Neural cell (in vitro differentiated cells): Measurements from ENCODE around the gene LATS2. TPM values are rescaled to one million over a fixed set of nuclear protein-coding genes. Genes with fewer than 3 reads are reported as not detected.

Experiments
- H2AFZ ChIP-seq: fragments of 200-600, 300-800 bp; sonication (generic), shearing (Covaris generic); 2 replicates; pipeline ENCODE4 v1.6.0; 2014; ENCODE audit warnings: low read depth, mild to moderate bottlenecking, antibody characterized with exemption, low read length, moderate library complexity
- H3F3A ChIP-seq: fragments of 200-600 bp; shearing (Covaris generic); 2 replicates; pipeline ENCODE4 v1.6.1; 2016; ENCODE audit warnings: mild to moderate bottlenecking, moderate library complexity, mixed read lengths, antibody characterized with exemption, low read length; ENCODE audit not compliant: insufficient read depth, poor library complexity, severe bottlenecking
- H3K27ac ChIP-seq: fragments of 200-600, 300-800 bp; sonication (generic), shearing (Covaris generic); 2 replicates; pipeline ENCODE4 v1.5.1; 2014; ENCODE audit warnings: mild to moderate bottlenecking, low read length, moderate library complexity
- H3K27me3 ChIP-seq: fragments of 300-800, 200-600 bp; sonication (generic), shearing (Covaris generic); 2 replicates; pipeline ENCODE4 v1.6.0; 2014; ENCODE audit warnings: mild to moderate bottlenecking, low read depth, low read length, moderate library complexity; ENCODE audit not compliant: insufficient read depth
- H3K36me3 ChIP-seq: fragments of 300-800, 200-600 bp; sonication (generic), shearing (Covaris generic); 2 replicates; pipeline ENCODE4 v1.5.1; 2014; ENCODE audit warnings: mild to moderate bottlenecking, antibody characterized with exemption, low read length, moderate library complexity; ENCODE audit not compliant: insufficient read depth
- H3K4me2 ChIP-seq: fragments of 300-800, 200-600 bp; sonication (generic), shearing (Covaris generic); 2 replicates; pipeline ENCODE4 v1.6.0; 2014; ENCODE audit warnings: mild to moderate bottlenecking, low read length
- H3K4me3 ChIP-seq: fragments of 300-800, 200-600 bp; sonication (generic), shearing (Covaris generic); 2 replicates; pipeline ENCODE4 v1.5.1; 2014; ENCODE audit warnings: mild to moderate bottlenecking, low read length, moderate library complexity
- H3K79me2 ChIP-seq: fragments of 200-600 bp; shearing (Covaris generic); replicated peaks from 2 replicates; pipeline ENCODE4 v1.6.0; 2014; ENCODE audit warnings: mild to moderate bottlenecking, low read length, moderate library complexity; ENCODE audit not compliant: insufficient read depth
- H3K9ac ChIP-seq: fragments of 300-800, 200-600 bp; sonication (generic), shearing (Covaris generic); 2 replicates; pipeline ENCODE4 v1.6.1; 2016; ENCODE audit warnings: mild to moderate bottlenecking, low read length, mixed read lengths
- H3K9me2 ChIP-seq: fragments of 200-600 bp; shearing (Covaris generic); 2 replicates; pipeline ENCODE4 v1.6.1; 2016; ENCODE audit warnings: mild to moderate bottlenecking, low read length, mixed read lengths; ENCODE audit not compliant: insufficient read depth
- H3K9me3 ChIP-seq: fragments of 200-600, 300-800 bp; sonication (generic), shearing (Covaris generic); 2 replicates; pipeline ENCODE4 v1.6.1; 2016; ENCODE audit warnings: mild to moderate bottlenecking, mixed run types, low read length, moderate library complexity, mixed read lengths
- H4K20me1 ChIP-seq: fragments of 200-600 bp; shearing (Covaris generic); 2 replicates; pipeline ENCODE4 v1.6.1; 2016; ENCODE audit warnings: mild to moderate bottlenecking, mixed run types; ENCODE audit not compliant: insufficient read depth
- CTCF ChIP-seq: fragments of 450-650 bp; IDR thresholded peaks from 2 replicates; pipeline ENCODE4 v1.5.1; 2014; ENCODE audit warnings: antibody characterized with exemption, mild to moderate bottlenecking, moderate library complexity; ENCODE audit not compliant: poor library complexity, severe bottlenecking
- EP300 ChIP-seq: fragments of 450-650 bp; conservative IDR thresholded peaks from 2 replicates; pipeline ENCODE4 v1.6.1; 2014; ENCODE audit warnings: antibody characterized with exemption, mild to moderate bottlenecking, moderate library complexity; ENCODE audit not compliant: poor library complexity, severe bottlenecking
- EZH2 ChIP-seq: fragments of 200-600, 300-800 bp; shearing (Covaris generic), sonication (generic); IDR thresholded peaks from 2 replicates; pipeline ENCODE4 v1.6.1; 2014; ENCODE audit warnings: antibody characterized with exemption, low read length, borderline replicate concordance, mild to moderate bottlenecking; ENCODE audit not compliant: insufficient read depth, poor library complexity, severe bottlenecking
- MXI1 ChIP-seq: fragments of 450-650 bp; conservative IDR thresholded peaks from 2 replicates; pipeline ENCODE4 v1.6.1; 2014; ENCODE audit warnings: antibody characterized with exemption, mild to moderate bottlenecking; ENCODE audit not compliant: poor library complexity, severe bottlenecking
- POLR2AphosphoS5 ChIP-seq: IDR thresholded peaks from 2 replicates; pipeline ENCODE4 v1.6.1; 2012
- RAD21 ChIP-seq: fragments of 450-650 bp; conservative IDR thresholded peaks from 2 replicates; pipeline ENCODE4 v1.6.1; 2014; ENCODE audit warnings: antibody characterized with exemption, mild to moderate bottlenecking, moderate library complexity
- REST ChIP-seq: IDR thresholded peaks from 2 replicates; pipeline ENCODE4 v1.6.1; 2012; ENCODE audit warnings: borderline replicate concordance
- SMC3 ChIP-seq: fragments of 450-650 bp; conservative IDR thresholded peaks from 2 replicates; pipeline ENCODE4 v1.6.1; 2014; ENCODE audit warnings: antibody characterized with exemption, mild to moderate bottlenecking, moderate library complexity; ENCODE audit not compliant: poor library complexity
- TAF1 ChIP-seq: IDR thresholded peaks from 2 replicates; pipeline ENCODE4 v1.6.1; 2012; ENCODE audit warnings: low read depth
- polyA plus RNA-seq: library from polyadenylated mRNA; depleted of rRNA; stranded (reverse); fragments of >200 nt; gene quantifications from 2 replicates; pipeline ENCODE4 v1.2.3, GENCODE V29; 2014

LATS2 gene
- polyA plus RNA-seq, 1 donor from 2014 or later = 2.6 TPM

DNA sequence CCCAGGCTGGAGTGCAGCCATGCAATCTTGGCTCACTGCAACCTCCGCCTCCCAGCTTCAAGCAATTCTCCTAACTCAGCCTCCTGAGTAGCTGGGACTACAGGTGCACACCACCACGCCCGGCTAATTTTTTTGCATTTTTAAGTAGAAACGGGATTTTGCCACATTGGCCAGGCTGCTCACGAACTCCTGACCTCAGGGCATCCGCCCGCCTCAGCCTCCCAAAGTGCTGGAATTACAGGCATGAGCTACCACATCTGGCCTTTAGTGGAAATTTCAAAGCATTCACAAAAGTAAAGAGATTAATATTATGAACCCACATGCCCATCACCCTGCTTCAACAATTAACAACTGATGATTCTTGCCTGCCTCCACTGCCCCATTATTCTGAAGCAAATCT lies 20.5 kb upstream of the LATS2 start:
- Histone ChIP-seq H3K9me2 (no peaks in the 10 kb centered on the region), H3K9me3 (no peaks in the 10 kb centered on the region), H3F3A (no peaks in the 10 kb centered on the region), H3K36me3 (no peaks in the 10 kb centered on the region), H3K27me3 (no peaks in the 10 kb centered on the region), H3K4me3 (no peak overlapping the region), H3K9ac (no peak overlapping the region), H3K27ac (no peak overlapping the region), H2AFZ (no peak overlapping the region), H3K79me2 (no peaks in the 10 kb centered on the region), H4K20me1 (no peaks in the 10 kb centered on the region), H3K4me2 (no peak overlapping the region)
- TF ChIP-seq CTCF (no peak), TAF1 (no peak), REST (no peak), SMC3 (no peak), POLR2AphosphoS5 (no peak), EZH2 (no peak), EP300 (no peak), RAD21 (no peak), MXI1 (no peak)

DNA sequence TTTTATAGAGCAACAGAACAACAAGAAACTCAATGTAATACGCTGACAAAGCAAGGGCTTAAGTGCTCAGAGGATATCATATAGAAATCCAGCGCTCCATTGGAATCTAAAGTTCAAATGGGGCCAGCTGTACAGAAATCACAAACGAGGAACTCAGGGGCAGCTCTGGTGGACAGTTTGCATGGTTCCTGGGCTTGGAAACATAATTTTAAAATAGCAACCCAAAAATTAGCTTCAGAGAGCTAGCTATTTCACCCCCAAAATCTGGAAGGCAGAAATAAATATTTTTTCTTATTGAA lies 19.2 kb upstream of the LATS2 start:
- Histone ChIP-seq H2AFZ (no peak overlapping the region), H3K4me2 (no peak overlapping the region), H3K9me3 (no peaks in the 10 kb centered on the region), H3K4me3 (no peak overlapping the region), H3K9ac (no peak overlapping the region), H3K36me3 (no peaks in the 10 kb centered on the region), H3K27ac (no peak overlapping the region), H3K27me3 (peaks cover under 1% of the 10 kb centered on the region), H3K9me2 (no peaks in the 10 kb centered on the region), H4K20me1 (no peaks in the 10 kb centered on the region), H3F3A (no peaks in the 10 kb centered on the region), H3K79me2 (no peaks in the 10 kb centered on the region)
- TF ChIP-seq TAF1 (no peak), MXI1 (no peak), RAD21 (no peak), SMC3 (no peak), EZH2 (no peak), REST (no peak), POLR2AphosphoS5 (no peak), CTCF (no peak), EP300 (no peak)
